ENCODE measurements around the gene UROS.

Gene UROS

GRCh38 chr10:125742465-125742864 lies 80.6 kb downstream of the UROS start:
- TF ChIP-seq CTCF (conservative IDR thresholded peaks at IDR 0.05; ENCODE audit: low read length) (peak; percentile 51), EZH2phosphoT487 (IDR thresholded peaks at IDR 0.05; ENCODE audit: borderline replicate concordance) (no peak)
- H3K9ac ChIP-seq (ENCODE audit: low read depth, low read length, poor library complexity, severe bottlenecking): no peak overlapping the region
- H3K79me2 ChIP-seq (ENCODE audit: insufficient read depth, low read length): no peaks in the 10 kb centered on the region
- no peak overlapping the region for H3K4me2 ChIP-seq (ENCODE audit: low read depth, low read length, poor library complexity, severe bottlenecking)
- H4K20me1 ChIP-seq (ENCODE audit: insufficient read depth, low read length, poor library complexity, severe bottlenecking): no peaks in the 10 kb centered on the region
- no peaks in the 10 kb centered on the region for H3K27me3 ChIP-seq (ENCODE audit: insufficient read depth, low read length, poor library complexity, severe bottlenecking)
- peaks cover 83% of the 10 kb centered on the region; the same call in 1 of the 2 replicates for H3K36me3 ChIP-seq (ENCODE audit: insufficient read depth, low read length)
- no peaks in the 10 kb centered on the region for H3K9me2 ChIP-seq (replicated peaks; ENCODE audit: low read depth, low read length)
- H3K4me3 ChIP-seq (ENCODE audit: low read length, poor library complexity, severe bottlenecking): no peak overlapping the region
- no peaks in the 10 kb centered on the region for H3K4me1 ChIP-seq (ENCODE audit: insufficient read depth, low read length, poor library complexity, severe bottlenecking)
- no peak overlapping the region for H2AFZ ChIP-seq (ENCODE audit: low read length)
- no peaks in the 10 kb centered on the region for H3K9me3 ChIP-seq (ENCODE audit: insufficient read depth, low read depth, low read length)
- H3F3A ChIP-seq (ENCODE audit: low read depth): no peaks in the 10 kb centered on the region

- H3K4me3 ChIP-seq (ENCODE audit: low read length, poor library complexity, severe bottlenecking): no peak overlapping the region
- H3K9ac ChIP-seq (ENCODE audit: low read depth, low read length, poor library complexity, severe bottlenecking): no peak overlapping the region
- no peaks in the 10 kb centered on the region for H3K9me2 ChIP-seq (replicated peaks; ENCODE audit: low read depth, low read length)
- no peaks in the 10 kb centered on the region for H3K9me3 ChIP-seq (ENCODE audit: insufficient read depth, low read depth, low read length)
- no peak overlapping the region for H2AFZ ChIP-seq (ENCODE audit: low read length)
- H3K27me3 ChIP-seq (ENCODE audit: insufficient read depth, low read length, poor library complexity, severe bottlenecking): no peaks in the 10 kb centered on the region
- H3K4me2 ChIP-seq (ENCODE audit: low read depth, low read length, poor library complexity, severe bottlenecking): no peak overlapping the region
- H3K4me1 ChIP-seq (ENCODE audit: insufficient read depth, low read length, poor library complexity, severe bottlenecking): no peaks in the 10 kb centered on the region
- no peaks in the 10 kb centered on the region for H3K79me2 ChIP-seq (ENCODE audit: insufficient read depth, low read length)
- H3F3A ChIP-seq (ENCODE audit: low read depth): no peaks in the 10 kb centered on the region
- peaks cover 90% of the 10 kb centered on the region; the same call in 1 of the 2 replicates for H3K36me3 ChIP-seq (ENCODE audit: insufficient read depth, low read length)
- H4K20me1 ChIP-seq (ENCODE audit: insufficient read depth, low read length, poor library complexity, severe bottlenecking): no peaks in the 10 kb centered on the region
- TF ChIP-seq EZH2phosphoT487 (IDR thresholded peaks at IDR 0.05; ENCODE audit: borderline replicate concordance) (no peak), CTCF (conservative IDR thresholded peaks at IDR 0.05; ENCODE audit: low read length) (no peak)
Observed at GRCh38 chr10:125739994-125740679, 82.9 kb downstream of the UROS start.

Data from Loucy (cell line).